Astrocyte (in vitro differentiated cells and primary cell): ENCODE data around the gene HK3.

ENCODE experiments used
- CTCF ChIP-seq: IDR thresholded peaks from 2 replicates; pipeline ENCODE4 v1.5.1; 2011; ENCODE audit warnings: low read depth, mild to moderate bottlenecking, inconsistent platforms, low read length, moderate library complexity; ENCODE audit not compliant: insufficient read depth
- EZH2 ChIP-seq: IDR thresholded peaks from 2 replicates; pipeline ENCODE4 v1.6.1; 2012; ENCODE audit warnings: mild to moderate bottlenecking, low read length, inconsistent platforms; ENCODE audit not compliant: insufficient read depth

- TF ChIP-seq CTCF (no peak), EZH2 (no peak)
Observed at GRCh38 chr5:176836811-176837706, 62.1 kb downstream of the HK3 start.
